Muscle of back (tissue), 11 donors: ENCODE data around the gene SFMBT2. TPM values are rescaled to one million over a fixed set of nuclear protein-coding genes. Genes with fewer than 3 reads are reported as not detected.

Experiments
- DNase-seq, 3 donors: peaks; one replicate each; pipeline versions ENCODE4 v3.0.0 to v3.0.0-alpha.2; 2013
- polyA plus RNA-seq, 10 donors: library from polyadenylated mRNA; unstranded; fragments of 120-200 nt; gene quantifications; one replicate each; pipeline ENCODE4 v1.2.1, GENCODE V29; 2013; ENCODE audit not compliant: insufficient read length in 10 of 10

SFMBT2 gene
- polyA plus RNA-seq, 10 donors = 7.0 to 11.4 (median 8.2) TPM

DNA sequence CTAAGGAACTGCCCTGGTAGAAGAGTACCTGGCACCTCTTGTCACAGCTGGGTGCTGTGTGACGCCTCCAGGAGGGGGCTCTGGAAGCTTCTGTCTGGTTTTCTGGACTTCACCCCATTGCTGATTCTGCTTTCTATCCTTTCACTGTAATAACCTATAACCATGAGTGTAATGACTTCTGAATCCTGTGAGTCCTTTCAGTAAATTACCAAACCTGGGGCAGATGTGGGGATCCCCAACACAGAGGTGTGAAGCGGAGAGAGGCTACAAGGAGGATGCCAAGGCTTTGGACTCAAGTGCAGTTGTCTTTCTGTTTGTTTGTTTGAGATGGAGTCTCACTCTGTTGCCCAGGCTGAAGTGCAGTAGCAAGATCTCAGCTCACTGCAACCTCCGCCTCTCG, 143.7 kb downstream of the SFMBT2 start:
- no peak for DNase-seq

DNA sequence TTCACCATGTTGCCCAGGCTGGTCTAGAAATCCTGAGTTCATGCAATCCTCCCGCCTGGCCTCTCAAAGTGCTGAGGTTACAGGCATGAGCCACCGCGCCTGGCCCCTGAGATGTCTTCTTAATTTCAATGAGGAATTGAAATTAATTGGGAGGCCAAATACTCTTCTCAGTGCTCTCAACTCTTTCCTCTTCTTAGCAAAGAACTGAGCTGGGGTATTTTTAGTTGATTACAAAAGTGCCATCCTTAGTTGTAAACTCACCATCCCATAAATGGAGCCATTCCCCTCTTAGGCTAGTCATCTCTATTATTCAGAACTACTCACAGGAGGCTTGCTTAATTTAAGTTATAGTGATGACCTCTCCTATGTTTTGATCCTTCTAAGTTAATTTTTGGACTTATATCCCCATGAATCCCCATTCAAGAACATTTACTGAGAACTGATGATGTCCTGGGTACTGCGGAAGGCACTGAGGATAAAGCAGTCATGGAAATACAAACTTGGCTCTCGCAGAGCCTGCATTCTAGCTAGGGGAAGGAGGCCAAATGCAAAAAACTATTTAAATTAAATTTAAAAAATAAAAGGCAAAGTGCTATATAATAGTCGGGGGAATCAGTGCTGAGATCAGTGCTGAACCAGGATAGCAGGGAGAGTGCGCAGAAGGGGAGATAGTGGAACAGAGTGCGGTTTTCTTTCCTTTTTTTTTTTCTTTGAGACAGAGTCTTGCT, 145.3 kb downstream of the SFMBT2 start:
- DNase-seq = peak in 1 of 3 donors; percentile 36

GRCh38 chr10:7264313-7264756, 146.5 kb downstream of the SFMBT2 start:
- no peak for DNase-seq

- no peak for DNase-seq
Measured at GRCh38 chr10:7263616-7264015, 147.2 kb downstream of the SFMBT2 start.

- no peak for DNase-seq
Measured at GRCh38 chr10:7261351-7261750, 149.5 kb downstream of the SFMBT2 start.

DNA sequence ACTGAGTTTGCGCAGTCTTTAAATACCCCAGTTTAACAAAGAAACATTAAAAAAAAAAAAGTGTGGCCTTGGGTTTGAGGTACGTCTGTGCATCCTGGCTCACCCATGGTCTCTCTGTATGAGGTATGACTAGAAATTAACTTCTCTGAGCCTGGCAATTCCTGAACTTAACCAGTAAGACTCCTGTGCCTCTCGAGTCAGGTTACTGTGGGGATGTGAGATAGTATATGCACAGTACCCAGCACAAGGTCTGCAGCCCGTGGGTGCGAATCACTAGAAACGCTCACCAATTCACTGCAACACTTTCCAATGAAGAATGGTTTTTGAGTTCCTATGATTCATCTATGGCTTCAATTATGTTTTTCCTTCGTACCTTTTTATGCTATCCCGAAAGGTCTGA, 149.9 kb downstream of the SFMBT2 start:
- DNase-seq = no peak

DNA sequence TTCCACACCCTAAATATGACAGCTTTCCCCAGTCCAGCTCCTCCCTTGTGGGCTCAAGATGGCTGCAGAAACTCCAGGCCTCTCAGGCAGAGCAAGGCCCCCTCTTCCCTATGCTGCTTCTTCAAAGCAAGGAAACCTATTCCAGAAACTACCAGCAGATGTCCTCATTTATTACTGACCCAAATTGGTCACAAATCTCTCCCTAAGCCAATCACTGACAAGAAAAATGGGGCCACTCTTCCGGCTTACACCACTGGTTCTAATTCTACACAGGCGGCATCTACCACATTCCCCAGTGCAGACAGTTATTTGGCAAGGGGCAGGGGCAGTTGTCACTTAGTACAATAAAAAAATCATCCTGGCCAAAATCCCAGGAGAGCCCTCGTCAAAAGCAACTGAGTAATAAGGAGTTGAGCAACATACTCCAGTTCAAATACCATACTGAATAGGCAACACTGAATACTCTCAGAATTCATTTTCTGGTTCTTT, 150.4 kb downstream of the SFMBT2 start:
- peak; percentile 68 to 91 (median 81) for DNase-seq

GRCh38 chr10:7258948-7259523, 151.8 kb downstream of the SFMBT2 start:
- DNase-seq = no peak

DNA sequence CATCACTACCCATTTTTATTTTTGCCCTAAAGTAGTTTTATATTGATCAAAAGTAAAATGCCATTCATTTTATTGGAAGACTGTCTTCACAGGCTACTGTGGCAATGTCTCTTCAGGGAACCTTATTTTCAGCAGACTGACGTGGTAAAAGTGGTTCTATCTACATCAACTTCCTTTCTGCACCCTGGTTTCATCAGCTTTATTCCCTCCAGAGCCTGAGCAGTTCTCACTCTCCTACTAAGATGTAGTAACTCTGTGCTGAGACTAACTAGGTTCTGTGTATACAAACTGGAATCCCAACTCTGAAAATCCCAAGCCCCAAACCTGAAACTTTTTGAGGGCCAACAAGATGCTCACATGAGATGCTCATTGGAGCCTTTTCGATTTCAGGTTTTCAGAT, 155.3 kb downstream of the SFMBT2 start:
- DNase-seq = no peak

GRCh38 chr10:7251696-7252465, 159.0 kb downstream of the SFMBT2 start:
- DNase-seq = no peak

- DNase-seq = no peak
Measured at GRCh38 chr10:7250236-7250635, 160.6 kb downstream of the SFMBT2 start.

- DNase-seq = no peak
Measured at GRCh38 chr10:7248585-7249164, 162.2 kb downstream of the SFMBT2 start.

DNA sequence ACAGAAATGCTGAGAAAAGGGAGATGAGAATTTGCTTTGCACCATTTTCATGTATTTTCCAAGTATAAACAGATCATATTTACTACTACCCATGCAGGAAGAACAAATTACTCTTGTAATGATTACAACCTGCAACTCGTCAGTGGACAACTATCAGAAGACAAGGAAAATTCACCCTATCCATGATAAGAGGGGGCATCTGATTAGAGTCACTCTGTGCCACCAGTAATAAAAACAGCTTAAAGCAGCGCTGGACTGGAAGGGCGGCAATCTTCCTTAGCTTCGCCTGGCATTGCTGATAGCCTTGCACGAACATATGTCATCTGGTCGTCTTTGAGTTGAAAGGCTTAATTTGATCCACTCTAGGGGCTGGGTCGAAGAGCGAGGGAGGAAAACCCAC, 162.7 kb downstream of the SFMBT2 start:
- no peak for DNase-seq

GRCh38 chr10:7245505-7245904, 165.3 kb downstream of the SFMBT2 start:
- DNase-seq = no peak

- no peak for DNase-seq
Measured at GRCh38 chr10:7243873-7244272, 167.0 kb downstream of the SFMBT2 start.

DNA sequence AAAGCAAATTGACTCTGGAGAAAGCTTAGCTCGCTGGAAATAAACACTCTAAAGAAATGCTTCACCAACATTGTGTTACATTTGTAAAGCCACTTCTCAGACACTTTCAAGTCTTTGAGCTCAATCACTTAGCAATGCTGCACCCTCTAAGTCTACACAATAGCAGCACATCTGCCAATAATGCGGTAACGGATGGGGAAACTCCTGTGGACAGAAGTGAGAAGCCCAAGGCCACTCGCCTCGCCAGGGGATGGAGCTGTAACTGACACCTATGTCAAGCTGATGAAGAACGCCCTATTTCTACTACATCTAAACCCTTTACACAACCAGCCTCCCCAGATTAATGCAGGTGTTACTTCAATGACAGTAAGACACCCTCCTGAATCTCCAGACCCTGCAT, 167.7 kb downstream of the SFMBT2 start:
- no peak for DNase-seq

DNA sequence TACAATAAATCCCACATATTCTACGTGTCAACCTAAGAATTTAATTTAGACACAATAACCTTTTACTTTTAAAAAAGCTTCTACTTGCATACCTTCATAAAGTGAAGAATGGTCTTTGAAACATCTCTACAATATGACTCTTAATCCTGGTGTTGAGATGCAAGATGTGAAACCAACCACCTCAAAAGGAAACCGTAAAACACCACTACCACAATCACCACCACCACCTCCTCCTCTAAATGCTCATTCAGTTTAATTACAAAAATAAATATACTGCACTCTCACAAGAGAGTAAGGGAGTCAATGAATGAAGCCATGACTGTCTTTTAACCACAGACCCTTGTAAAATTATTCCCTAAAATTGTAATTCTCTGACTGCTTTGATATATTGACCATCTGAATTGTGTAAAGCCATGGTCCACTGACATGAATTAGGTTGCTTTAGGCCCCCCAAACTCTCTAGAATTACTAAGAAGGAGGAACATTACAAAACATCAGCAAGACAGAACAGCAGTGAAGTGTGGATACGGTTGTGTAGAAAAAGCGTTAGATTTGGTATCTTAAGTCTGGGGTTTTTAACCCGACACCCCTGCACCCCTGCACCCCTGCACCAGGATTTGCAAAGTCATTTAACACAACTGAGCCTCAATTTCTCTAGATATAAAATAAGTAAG, 171.4 kb downstream of the SFMBT2 start:
- no peak for DNase-seq

DNA sequence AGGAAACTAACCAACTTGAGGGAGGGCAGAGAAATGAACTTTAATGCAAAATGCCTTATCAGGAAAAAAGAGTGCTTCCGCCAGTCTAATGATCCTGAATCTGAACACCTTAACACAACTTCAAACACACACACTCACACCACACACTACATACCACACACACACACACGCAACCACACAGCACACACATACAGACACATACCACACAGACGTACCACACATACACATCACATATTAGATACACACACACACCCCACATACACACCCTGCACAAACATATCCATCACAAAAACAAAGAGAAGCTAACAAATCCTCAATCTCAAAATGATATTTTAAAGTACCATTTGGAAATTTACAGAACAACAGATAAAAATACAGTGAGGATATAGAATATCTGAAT, 175.5 kb downstream of the SFMBT2 start:
- DNase-seq = no peak

- no peak for DNase-seq
Measured at GRCh38 chr10:7234109-7234508, 176.7 kb downstream of the SFMBT2 start.

- no peak for DNase-seq
Measured at GRCh38 chr10:7233259-7233991, 177.4 kb downstream of the SFMBT2 start.
